CD4-positive, alpha-beta T cell treated with Interleukin-15 for 4 hours (primary cell): Measurements from ENCODE around the gene LYSMD2.
A peak's percentile ranks its signal among the peaks of the same experiment; 100 is the strongest.

Experiments used
- DNase-seq: peaks from one replicate; pipeline ENCODE4 v3.0.0-alpha.2; 2020; ENCODE audit warnings: low spot score

LYSMD2 gene

DNA sequence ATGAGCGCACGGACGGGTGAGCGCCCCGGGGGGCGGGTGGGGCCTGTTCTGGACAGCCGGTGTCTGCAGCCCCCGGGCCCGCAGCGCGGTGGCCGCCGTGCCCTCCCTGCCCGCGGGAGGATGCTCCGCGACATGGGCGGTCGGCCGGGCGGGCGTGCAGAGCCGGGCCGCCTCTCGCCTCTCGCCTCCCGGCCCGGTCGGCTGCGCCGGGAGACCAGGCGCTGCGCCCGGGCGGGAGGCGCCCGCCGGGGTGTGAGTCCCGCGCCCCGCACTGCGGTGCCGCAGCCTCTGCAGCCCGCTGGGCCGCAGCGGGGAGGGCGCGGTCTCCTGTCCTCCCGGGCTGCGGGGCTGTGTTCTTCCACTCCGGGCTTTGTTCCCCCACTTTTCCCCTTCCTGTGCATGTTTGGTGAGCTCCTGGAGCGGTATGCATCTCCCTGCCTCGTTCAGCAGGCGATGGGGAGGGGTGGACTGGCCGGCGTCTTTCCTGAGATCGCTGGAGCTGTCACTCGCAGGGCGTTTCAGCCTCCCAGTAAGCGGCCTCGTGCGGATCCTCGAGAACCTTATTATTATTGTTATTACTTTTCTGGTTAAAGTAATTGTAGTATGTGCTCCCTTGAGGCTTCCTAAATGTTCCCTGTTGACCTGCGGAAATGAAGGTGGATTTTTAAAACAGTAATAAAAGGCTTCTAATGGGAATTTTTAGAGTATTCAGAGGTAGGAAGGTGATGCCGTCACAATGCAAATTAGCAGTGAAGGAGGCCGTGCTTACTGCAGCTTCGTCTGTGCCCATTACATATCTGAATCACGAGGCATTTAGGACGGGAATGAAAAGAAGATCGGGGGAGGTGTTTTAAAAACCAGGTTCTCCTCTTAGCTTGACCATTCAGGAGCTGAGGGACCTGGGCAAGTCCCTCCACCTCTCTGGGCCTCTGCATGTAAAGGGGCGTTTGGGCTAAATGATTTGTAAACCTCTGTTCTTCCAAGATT lies 14.5 kb upstream of the LYSMD2 start:
- DNase-seq: no peak

DNA sequence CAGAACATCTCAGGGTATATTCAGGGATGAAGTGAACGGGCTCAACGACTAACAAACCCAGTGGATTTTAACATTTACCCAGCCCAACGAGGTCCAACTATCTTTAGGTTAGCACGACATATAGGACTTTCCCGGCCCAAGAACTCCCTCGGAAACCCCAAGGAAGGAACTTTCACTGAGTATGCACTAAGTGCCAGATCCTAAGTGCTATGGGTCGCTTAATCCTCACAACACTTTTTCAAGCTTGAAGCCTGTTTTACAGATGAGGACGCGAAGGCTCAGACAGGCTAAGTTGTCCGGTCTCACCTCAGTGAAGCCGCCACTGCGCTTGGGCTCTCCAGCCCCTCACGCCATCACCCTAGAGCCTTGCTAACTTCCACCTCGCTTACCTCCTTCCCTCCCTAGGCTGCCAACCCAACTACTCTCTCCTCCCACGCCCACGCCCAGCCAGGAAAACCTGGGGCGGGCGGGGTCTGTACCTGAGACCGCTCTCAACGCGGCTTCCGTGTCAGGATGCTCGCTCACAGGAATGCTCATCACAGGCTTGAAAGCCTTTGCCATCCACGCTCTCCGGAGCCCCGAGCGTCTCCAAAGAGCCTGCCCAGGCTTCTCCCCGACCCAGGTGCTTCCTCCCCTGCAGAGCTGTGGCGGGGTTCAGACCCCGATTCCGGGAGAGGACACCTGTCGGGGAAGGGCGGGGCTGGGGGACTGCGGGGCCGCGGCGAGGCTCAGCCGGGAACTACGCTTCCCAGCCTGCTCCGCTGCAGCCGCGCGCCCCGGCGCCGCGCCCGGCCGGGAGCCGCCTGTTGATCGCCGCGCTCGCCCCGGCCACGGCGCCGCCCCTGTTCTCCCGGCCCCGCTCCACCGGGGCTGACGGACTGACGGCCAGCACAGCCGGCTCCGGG lies 13.6 kb upstream of the LYSMD2 start, which contains the start of gene TMOD2:
TSS of gene TMOD2 (plus strand) at position 806 of the 905 bp plus-strand sequence. CDS start 14,845 bp downstream, outside the sequence.
- DNase-seq: peak; percentile 34

DNA sequence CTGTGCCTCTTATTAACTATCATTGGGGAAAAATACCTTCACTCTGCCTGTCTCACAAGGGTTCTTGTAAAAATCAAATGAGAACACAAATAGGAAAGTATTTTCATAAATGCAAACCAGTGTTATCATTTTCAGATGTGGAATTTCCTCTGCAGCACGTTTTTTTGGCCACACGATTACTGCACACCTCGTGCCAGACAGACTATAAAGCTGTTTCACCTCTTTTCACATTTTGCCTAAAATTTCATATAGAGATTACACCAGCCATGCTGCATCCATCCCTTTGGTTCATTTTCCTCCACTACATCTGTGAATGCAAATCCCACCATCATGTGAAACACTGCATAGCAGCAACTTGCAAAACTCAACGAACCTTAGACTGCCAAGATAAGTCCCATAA lies 12.7 kb upstream of the LYSMD2 start:
- no peak for DNase-seq

DNA sequence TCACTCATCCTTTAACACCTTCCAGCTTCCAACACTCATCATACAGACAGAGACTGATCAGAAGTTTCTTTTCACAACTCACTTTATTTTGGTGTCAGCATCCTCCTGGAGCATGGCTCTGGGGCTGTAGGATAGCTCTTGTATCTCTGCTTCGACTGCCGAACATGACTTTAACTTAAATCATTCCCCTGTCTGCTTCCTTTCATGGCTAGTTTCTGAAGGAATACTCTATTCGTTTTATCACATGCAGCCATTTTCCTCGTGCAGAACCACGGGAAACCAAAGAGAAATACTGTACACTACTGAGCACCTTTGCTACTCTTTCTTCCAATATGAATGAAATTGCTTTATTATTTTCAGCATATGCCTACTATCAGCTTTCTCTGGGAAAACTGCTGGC lies 11.9 kb upstream of the LYSMD2 start:
- DNase-seq: no peak

DNA sequence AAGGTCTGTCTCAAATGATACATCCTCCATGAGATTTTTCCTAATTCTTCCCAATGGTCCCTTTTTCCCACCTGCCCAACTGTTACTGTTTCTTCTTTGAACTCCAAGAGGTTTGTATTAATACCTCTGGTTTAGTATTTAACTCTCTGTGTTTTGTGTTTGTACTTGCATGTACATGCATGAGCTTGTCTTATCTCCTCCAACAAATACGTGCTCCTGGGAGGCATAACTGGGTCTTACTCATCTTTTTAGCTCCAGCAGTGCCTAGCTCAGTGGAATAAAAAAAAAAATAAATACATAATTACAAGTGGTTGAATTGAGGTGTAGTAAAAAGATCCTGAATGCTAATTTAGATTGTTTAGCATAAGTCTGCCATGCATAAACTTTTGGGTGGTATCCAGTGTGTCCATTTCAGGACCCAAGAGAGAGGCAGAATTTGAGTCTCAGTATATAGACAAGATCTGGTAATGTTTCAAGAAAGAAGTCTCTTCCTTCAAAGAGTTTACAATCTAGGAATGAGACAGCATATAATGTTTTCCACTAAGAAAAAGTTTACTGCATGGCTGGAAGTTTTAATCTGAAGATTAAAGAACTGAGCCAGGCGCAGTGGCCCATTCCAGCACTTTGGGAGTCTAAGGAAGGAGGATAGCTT lies 1.7 kb upstream of the LYSMD2 start:
- no peak for DNase-seq

DNA sequence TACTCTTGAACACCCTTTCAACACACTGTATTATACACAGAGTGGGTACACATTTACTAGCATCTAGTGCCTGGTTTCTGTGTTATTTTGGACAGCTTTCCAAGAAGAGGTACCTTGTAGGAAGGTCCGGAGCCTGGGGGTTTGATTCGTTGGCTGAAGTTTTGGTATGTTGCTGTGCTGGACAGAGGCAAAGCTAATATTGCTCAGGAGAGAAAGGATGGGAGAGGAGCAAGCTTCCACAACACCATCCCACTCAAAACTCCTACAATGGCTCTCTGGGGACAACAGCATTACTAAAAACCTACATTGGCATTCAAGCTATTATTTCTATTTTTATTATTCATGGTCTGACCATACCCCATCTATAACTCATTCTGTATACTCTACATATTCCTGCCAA lies 1.1 kb upstream of the LYSMD2 start:
- no peak for DNase-seq

DNA sequence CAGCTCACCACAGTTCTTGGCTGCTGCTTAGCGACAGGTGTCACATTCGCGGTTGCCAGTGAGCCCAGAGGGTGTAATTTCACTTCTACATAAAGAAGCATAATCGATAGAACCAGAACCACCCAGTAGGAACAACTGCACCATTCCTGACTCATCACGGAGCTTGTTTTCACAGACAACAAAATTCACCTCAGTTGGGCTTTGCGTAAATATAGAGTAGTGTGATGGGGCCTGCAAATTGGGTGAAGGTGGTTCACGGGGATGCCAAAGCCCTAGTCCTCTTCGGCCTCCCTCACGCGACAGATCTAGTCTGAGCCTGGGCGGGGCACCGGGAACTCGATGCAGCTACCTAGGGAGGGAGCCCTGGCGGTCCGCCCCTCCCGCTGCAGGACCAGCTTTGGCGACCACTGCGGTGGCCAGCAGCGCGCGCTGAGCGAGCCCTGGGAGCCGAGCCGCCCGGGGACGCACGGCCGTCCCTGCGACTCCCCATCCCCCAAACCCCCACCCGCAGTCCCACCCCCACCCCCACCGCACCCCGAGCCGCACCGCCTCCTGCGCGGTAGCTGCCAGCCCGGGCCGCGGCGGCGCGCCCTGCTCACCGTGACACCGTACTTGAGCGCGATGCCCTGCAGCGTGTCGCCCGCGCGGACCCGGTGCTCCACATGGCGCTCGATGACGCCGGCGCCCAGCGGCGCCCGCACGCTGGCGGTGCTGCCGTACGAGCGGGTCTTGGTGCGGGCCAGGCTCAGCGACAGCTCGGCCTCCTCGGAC lies 519 bp downstream of the LYSMD2 start:
- DNase-seq: peak; percentile 70

DNA sequence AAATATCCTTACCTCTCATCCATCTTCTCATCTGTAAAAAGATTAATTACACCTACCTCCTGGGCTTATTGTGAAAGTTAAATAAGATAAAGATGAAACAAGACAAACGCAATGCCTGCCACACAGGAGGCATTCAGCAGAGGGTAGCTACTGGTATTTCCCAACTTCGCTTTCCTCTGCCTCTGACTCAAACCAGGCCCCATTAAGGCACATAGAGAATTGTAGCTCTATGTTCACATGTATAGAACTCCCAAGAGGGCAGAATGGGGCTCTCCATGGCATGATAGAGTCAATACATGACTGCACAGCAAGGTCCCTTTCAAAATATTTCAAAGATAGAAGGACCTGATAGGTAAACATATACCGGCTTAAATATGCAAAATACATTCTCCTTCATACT lies 1.4 kb downstream of the LYSMD2 start:
- no peak for DNase-seq

DNA sequence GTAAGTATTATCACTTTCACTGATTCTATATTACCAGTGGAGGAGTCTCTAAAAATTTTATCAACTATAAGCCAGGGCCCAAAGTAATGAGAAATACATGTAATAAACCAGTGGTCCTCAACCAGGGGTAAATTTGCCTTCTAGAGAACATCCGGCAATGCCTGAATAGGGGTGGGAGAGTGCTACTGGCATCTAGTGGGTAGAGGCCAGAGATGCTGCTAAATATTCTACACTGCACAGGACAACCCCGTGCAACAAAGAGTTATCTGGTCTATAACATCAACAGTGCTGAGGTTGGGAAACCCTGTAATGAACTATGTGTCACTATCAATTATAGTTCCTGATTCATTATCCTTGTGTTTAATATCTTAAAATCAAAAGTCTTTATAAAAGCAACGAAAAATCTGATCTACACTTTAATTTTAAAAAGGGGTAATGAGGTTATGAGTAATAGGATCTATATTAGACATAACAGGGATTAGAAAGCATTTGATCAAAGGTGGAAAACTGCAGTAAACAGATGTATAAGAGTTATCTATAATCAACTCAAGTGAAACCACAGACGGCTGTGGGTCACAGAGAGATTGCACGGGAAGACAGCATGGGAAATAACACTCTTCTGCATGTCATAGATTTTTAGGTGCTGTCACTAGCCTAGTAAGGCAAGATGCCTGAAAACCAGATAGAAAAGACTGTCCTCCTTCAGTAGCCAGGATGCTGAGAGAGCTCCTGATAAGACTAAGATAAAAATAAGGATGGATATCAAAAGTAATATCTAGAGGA lies 2.0 kb downstream of the LYSMD2 start:
- DNase-seq: peak; percentile 58

DNA sequence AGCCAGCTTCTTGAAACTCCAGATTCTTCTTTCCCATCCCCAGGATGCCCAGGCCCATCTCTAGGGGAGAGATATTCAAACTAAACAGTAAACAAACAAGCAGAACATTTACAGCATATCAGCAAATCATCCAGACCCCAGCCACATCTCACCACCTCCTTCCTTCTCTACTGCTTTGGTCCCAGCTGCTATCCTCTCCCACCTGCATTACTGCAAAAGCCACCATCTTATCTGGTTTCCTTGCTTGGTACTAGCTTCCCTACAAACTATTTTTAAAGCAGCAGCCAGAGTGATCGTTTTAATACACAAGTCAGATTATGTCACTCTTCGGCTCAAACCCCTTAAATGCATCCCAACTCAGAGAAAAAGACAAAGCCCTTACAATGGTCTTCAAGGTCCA lies 4.8 kb downstream of the LYSMD2 start:
- DNase-seq: no peak

DNA sequence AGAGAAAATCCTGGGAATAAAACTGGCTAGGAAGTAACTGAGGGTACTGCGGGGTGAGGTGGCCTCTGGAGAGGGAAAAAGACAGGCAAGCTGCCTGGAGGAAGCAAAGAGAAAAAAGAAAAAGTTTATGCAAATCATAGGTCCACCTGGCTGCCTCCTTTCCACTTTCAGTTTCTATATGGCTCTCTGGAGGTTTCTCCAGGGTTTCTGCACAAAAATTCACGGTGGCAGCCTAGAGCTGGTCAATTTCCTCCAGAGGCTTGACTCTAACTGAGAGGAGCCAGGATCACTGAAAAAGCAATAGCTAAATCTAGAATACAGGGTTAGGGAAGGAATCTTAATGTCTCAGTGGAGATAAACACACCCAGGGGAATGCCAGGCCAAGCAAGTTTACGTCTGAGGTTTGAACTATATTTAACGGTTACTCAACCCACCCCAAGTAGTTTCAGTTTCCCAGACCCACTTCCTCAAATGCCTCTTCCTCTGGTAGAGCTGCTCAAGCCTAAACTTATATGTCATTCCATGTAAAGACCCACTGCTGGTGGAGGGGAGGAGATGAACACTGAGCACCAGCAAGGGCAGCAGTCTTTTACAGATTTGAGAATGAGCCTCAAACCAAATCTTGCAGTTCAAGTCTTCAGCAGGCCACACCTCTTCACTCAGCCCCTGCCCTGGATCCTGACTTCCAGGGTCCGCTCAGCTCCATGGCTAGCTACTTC lies 5.7 kb downstream of the LYSMD2 start:
- DNase-seq: peak; percentile 56

DNA sequence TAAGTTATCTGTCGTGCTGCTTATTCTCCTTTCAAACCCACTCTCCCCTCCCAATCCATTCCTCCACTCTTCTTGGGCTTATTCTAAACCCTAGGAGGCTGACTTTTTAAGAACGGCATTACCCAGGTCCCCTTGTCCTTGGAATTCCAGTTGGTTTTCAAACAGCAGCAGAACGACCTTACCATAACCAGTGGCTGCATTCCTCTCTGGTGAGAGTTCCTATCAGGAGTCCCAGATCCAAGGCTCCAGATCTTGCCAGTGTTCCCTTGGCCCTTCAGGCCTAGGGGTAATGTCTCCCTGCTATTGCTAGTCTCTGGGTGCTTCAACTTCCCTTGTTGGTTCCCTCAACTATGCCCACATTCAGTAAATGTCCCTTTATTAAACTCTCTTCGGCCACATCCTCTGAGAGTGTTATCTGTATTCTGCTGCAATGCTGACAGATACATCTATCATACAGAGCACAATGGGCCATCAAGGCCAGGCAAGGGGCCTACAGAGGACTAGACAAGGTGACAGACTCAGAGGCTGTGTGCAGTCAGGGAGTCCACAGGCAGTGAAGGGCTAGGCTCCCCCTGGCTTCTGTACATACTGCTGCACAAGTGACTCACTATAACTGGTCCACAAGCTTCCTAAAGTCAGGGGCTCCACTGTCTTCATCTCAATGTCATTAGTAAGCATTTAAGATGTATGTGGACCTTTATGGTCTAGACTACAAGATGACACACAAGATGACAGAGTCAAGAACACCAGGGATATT lies 10.1 kb downstream of the LYSMD2 start:
- peak; percentile 49 for DNase-seq

DNA sequence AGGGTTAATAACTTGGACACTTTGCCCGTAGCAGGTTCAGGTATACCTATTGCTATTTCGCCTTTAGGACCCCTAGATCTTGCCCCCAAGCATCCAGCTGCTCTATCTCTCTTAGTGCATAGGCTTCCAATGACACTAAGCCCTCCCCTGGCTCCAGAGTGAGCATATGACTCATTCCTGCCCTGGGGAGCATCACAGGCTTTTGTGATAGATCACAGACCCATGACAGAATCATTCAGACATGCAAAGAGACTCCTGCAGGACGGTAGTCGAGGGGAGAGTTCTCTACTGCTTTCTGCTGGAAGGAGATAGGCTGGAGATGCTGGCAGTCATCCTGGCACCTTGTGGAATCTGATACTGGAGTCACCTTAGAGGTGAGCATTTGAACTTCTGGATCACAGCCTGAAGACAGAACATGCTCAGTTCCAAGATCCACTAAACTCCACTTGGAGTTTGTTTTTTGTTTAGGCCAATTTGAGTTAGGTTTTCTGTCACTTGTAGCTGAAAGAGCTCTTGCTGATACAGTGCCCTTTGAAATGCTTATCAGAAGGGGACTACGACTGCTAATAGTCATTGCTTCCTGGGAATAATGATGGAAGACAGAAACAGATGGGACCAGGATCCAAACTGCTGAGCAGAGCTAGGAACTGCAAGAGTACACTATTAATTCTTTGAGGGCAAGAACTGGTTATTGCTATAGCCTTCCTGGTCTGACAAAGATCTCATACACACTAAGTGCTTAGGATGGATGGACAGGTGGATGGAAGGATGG lies 11.0 kb downstream of the LYSMD2 start:
- DNase-seq: peak; percentile 48

DNA sequence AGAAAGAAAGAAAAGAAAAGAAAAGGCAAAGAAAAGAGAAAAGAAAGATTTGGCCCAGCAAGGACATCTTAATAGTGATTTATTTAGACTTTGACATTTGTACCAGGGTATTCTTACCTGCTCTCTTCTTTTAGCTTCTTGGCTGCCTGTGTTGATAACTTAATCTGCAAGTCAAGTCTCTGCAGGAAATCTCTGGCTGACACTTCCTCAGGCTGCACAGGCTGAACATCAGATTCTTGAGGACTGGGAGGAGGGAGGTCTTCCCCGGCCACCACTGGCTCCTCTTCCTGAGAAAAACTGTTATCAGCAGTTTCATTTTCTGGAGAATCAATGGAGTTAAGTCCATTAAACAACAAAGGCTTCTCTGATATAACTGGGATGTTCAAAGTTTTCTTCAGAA lies 12.8 kb downstream of the LYSMD2 start:
- DNase-seq: no peak

DNA sequence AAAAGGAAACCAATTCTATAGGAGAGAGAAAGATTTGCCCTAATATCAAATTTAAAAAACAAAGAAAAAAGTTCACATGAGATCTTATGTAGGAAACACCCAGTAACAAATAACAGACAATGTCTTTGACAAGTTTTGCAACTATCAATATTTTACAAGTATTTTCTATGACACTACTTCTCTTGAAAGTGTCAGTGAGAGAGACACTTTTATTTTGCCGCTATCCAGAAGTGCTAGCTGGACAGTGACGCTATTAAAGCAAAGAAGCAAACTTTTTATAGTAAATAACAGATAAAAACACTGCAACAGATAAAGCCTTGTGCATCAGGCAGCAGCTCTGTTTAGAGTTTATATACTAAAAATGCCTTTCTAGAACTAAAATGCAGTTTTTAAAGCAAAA lies 13.3 kb downstream of the LYSMD2 start:
- DNase-seq: no peak

DNA sequence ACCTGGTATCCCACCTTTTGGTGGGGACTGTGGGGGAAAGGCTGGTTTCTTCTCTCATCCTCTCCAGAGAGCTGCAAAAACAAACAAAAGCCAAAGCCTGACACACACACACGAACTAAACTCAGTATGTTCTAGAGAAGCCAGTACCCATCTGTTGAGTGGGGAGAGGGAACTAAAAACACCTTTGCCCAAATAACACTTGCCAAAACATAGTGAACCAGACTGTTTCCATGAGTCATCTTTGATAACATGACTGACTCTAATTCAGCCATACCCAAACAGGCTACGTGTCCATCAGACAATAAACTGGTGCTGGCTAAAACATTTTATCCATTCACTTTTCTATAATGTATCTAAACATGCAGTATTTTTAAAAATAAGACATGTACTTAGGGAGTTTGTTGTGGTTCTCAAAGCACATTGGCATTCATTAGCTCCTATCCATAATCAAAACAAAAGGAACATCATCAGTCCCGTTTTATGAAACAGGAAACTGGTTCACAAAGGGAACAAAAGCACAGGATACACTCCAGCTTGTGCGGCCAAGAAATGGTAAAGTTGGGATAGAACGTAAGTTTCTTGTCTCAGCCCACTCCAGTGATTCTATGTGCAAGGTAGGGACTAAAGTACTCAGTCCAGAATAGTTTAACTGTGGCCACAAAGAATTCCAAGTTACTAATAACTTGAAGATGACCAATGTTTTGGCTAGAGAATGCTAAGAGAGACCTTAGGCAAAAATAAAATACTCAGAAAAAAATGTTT lies 16.1 kb downstream of the LYSMD2 start:
- no peak for DNase-seq

DNA sequence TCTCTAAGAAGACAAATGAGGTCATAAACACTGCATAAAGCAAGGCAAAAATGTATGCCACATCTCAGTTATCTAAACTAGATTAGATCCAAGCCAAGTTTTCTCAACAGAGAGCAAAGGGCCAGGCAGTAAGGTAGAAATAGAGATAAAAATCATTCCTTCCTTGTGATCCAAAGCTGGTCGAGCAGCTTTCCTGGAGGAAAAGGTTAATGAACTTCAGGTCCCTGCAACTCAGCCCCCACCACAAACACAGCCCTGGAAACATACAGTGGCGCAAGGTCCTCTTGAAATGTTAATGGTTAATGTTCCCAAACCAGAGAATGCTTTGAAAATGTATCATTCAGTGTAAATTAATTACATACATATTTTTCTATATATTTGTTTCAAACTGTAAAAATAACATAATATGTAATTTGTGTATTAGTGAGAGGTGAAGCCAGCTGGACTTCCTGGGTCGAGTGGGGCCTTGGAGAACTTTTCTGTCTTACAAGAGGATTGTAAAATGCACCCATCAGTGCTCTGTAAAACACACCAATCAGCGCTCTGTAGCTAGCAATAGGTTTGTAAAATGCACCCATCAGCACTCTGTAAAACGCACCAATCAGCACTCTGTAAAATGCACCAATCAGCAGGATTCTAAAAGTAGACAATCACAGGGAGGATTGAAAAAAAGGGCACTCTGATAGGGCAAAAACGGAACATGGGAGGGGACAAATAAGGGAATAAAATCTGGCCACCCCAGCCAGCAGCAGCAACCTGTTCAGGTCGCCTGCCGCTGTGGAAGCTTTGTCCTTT lies 17.1 kb downstream of the LYSMD2 start:
- no peak for DNase-seq
